ENCODE measurements around the gene TCP11L2. TPM values are rescaled to one million over a fixed set of nuclear protein-coding genes. Genes with fewer than 3 reads are reported as not detected.

TCP11L2 gene
- polyA plus RNA-seq, 1 donor from 2014 or later = 16.6 TPM

GRCh38 chr12:106304001-106304421 lies 1.5 kb downstream of the TCP11L2 start:
- no peaks in the 10 kb centered on the region for H4K20me1 ChIP-seq (ENCODE audit: insufficient read depth)
- TF ChIP-seq EZH2 (IDR thresholded peaks at IDR 0.05; ENCODE audit: borderline replicate concordance, insufficient read depth, low read length, poor library complexity, severe bottlenecking) = no peak
- TF ChIP-seq MXI1 (conservative IDR thresholded peaks at IDR 0.05; ENCODE audit: poor library complexity, severe bottlenecking) = no peak
- no peak for TF ChIP-seq POLR2AphosphoS5 (IDR thresholded peaks at IDR 0.05)
- TF ChIP-seq SMC3 (conservative IDR thresholded peaks at IDR 0.05; ENCODE audit: poor library complexity) = no peak
- TF ChIP-seq REST (IDR thresholded peaks at IDR 0.05; ENCODE audit: borderline replicate concordance) = no peak
- no peaks in the 10 kb centered on the region for H3K9me2 ChIP-seq (ENCODE audit: insufficient read depth, low read length)
- no peaks in the 10 kb centered on the region for H3K27me3 ChIP-seq (ENCODE audit: insufficient read depth, low read depth, low read length)
- H3K36me3 ChIP-seq (ENCODE audit: insufficient read depth, low read length) = no peaks in the 10 kb centered on the region
- no peak overlapping the region for H2AFZ ChIP-seq (ENCODE audit: low read depth, low read length)
- H3K9ac ChIP-seq (ENCODE audit: low read length) = no peak overlapping the region
- H3K4me3 ChIP-seq (ENCODE audit: low read length) = peak overlapping the region; percentile 100
- H3K9me3 ChIP-seq (ENCODE audit: low read length) = no peaks in the 10 kb centered on the region
- H3K27ac ChIP-seq (ENCODE audit: low read length) = no peak overlapping the region
- no peak overlapping the region for H3K4me2 ChIP-seq (ENCODE audit: low read length)
- no peaks in the 10 kb centered on the region for H3K79me2 ChIP-seq (replicated peaks; ENCODE audit: insufficient read depth, low read length)
- no peaks in the 10 kb centered on the region for H3F3A ChIP-seq (ENCODE audit: insufficient read depth, low read length, poor library complexity, severe bottlenecking)

GRCh38 chr12:106304797-106305196 lies 2.3 kb downstream of the TCP11L2 start:
- Histone ChIP-seq H3K4me2 (ENCODE audit: low read length) (no peak overlapping the region), H3K27me3 (ENCODE audit: insufficient read depth, low read depth, low read length) (no peaks in the 10 kb centered on the region), H3K27ac (ENCODE audit: low read length) (no peak overlapping the region), H3K79me2 (replicated peaks; ENCODE audit: insufficient read depth, low read length) (no peaks in the 10 kb centered on the region), H4K20me1 (ENCODE audit: insufficient read depth) (no peaks in the 10 kb centered on the region), H3K9me2 (ENCODE audit: insufficient read depth, low read length) (no peaks in the 10 kb centered on the region), H2AFZ (ENCODE audit: low read depth, low read length) (no peak overlapping the region), H3K4me3 (ENCODE audit: low read length) (no peak overlapping the region), H3K9me3 (ENCODE audit: low read length) (no peaks in the 10 kb centered on the region), H3K9ac (ENCODE audit: low read length) (no peak overlapping the region), H3K36me3 (ENCODE audit: insufficient read depth, low read length) (no peaks in the 10 kb centered on the region), H3F3A (ENCODE audit: insufficient read depth, low read length, poor library complexity, severe bottlenecking) (no peaks in the 10 kb centered on the region)
- TF ChIP-seq MXI1 (conservative IDR thresholded peaks at IDR 0.05; ENCODE audit: poor library complexity, severe bottlenecking) (no peak), POLR2AphosphoS5 (IDR thresholded peaks at IDR 0.05) (no peak), TAF1 (IDR thresholded peaks at IDR 0.05; ENCODE audit: low read depth) (no peak), CTCF (IDR thresholded peaks at IDR 0.05; ENCODE audit: poor library complexity, severe bottlenecking) (no peak), RAD21 (conservative IDR thresholded peaks at IDR 0.05) (no peak), REST (IDR thresholded peaks at IDR 0.05; ENCODE audit: borderline replicate concordance) (no peak), SMC3 (conservative IDR thresholded peaks at IDR 0.05; ENCODE audit: poor library complexity) (no peak), EZH2 (IDR thresholded peaks at IDR 0.05; ENCODE audit: borderline replicate concordance, insufficient read depth, low read length, poor library complexity, severe bottlenecking) (no peak), EP300 (conservative IDR thresholded peaks at IDR 0.05; ENCODE audit: poor library complexity, severe bottlenecking) (no peak)

Measured in neural cell (in vitro differentiated cells).